ENCODE measurements around the gene KCNQ1OT1.

- TF ChIP-seq ETV5 (CRISPR knock-in tag; IDR thresholded peaks at IDR 0.05; ENCODE audit: low read depth) (no peak), CBFB (CRISPR knock-in tag; IDR thresholded peaks at IDR 0.05) (no peak), SMAD4 (CRISPR knock-in tag; conservative IDR thresholded peaks at IDR 0.05) (no peak), MLLT1 (IDR thresholded peaks at IDR 0.05) (no peak)
Measured at GRCh38 chr11:2696455-2696854, 3.3 kb downstream of the KCNQ1OT1 start.
